Heart left ventricle (tissue), 13 donors: ENCODE measurements around the gene SEM1.

Experiments used
- POLR2A ChIP-seq, 2 donors: fragments of 450-650 bp; IDR thresholded peaks; one replicate each; pipeline ENCODE4 v1.6.1; 2017; ENCODE audit warnings: antibody characterized with exemption in 2 of 2, mild to moderate bottlenecking in 2 of 2, moderate library complexity in 2 of 2
- TF ChIP-seq, protein P1 (sequence below), 12 donors: fragments of 200-600 bp; sonication (generic) in 4 of 12; IDR thresholded peaks; one replicate each; pipeline versions ENCODE4 v1.5.0 to v1.8.0; 2018 to 2022; ENCODE audit warnings: antibody characterized with exemption in 12 of 12, mild to moderate bottlenecking in 5 of 12
- donor health status: ischemic (EF 13 %, LVEDD 7.1; RV severe dilation, severe dysfunction).
- donor health status: DM: no; HTN: yes; CAD: no.
- donor health status: DM: no; HTN: no; CAD: no.
- donor health status: ischemic (EF 25% LVEDD 6.9; RV normal size, moderate dysfunction).
- donor health status: ischemic (EF 25% LVEDD 5.7; RV mildly dilated, moderate dysfunction).
- donor health status: ischemic (EF 35%, LVEDD 5.7; RV mildly dilated, moderate dysfunction).
- donor health status: nonischemic (EF 11% LVEDD 7.7; RV severe dilation, severe dysfunction).
- donor health status: DM: yes; HTN: yes; CAD: no.
- donor health status: PGD.
- donor health status: ischemic (EF 29% LVEDD 5.4; RV normal size, mild dysfunction).
- donor health status: nonischemic (EF 23%, LVEDD 6.1; RV moderate dilation, normal function).

GRCh38 chr7:96670338-96671289, 39.0 kb downstream of the SEM1 start:
- TF ChIP-seq, protein P1, sequence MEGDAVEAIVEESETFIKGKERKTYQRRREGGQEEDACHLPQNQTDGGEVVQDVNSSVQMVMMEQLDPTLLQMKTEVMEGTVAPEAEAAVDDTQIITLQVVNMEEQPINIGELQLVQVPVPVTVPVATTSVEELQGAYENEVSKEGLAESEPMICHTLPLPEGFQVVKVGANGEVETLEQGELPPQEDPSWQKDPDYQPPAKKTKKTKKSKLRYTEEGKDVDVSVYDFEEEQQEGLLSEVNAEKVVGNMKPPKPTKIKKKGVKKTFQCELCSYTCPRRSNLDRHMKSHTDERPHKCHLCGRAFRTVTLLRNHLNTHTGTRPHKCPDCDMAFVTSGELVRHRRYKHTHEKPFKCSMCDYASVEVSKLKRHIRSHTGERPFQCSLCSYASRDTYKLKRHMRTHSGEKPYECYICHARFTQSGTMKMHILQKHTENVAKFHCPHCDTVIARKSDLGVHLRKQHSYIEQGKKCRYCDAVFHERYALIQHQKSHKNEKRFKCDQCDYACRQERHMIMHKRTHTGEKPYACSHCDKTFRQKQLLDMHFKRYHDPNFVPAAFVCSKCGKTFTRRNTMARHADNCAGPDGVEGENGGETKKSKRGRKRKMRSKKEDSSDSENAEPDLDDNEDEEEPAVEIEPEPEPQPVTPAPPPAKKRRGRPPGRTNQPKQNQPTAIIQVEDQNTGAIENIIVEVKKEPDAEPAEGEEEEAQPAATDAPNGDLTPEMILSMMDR (IDR thresholded peaks at IDR 0.05): no peak
- TF ChIP-seq POLR2A (IDR thresholded peaks at IDR 0.05): no peak
